Jurkat, Clone E6-1 (cell line): ENCODE data around the gene NMNAT2.
A peak's percentile ranks its signal among the peaks of the same experiment; 100 is the strongest.

ENCODE experiments used
- DNase-seq: peaks from one replicate; pipeline ENCODE4 v3.0.0-alpha.2; 2011; ENCODE audit warnings: low read depth, low spot score
- H3K4me3 ChIP-seq: 2 replicates; pipeline ENCODE4 v1.5.1; 2011; ENCODE audit warnings: mild to moderate bottlenecking, low read length, control low read depth, moderate library complexity

NMNAT2 gene

GRCh38 chr1:183296782-183297181 lies 121.4 kb downstream of the NMNAT2 start:
- H3K4me3 ChIP-seq, result no peak overlapping the region
- no peak for DNase-seq

- no peak overlapping the region for H3K4me3 ChIP-seq
- DNase-seq, result no peak
Measured at GRCh38 chr1:183295521-183295920, 122.7 kb downstream of the NMNAT2 start.

- no peak for DNase-seq
- H3K4me3 ChIP-seq, result no peak overlapping the region
Measured at GRCh38 chr1:183293876-183294275, 124.3 kb downstream of the NMNAT2 start.

- no peak overlapping the region for H3K4me3 ChIP-seq
- no peak for DNase-seq
Measured at GRCh38 chr1:183293241-183293640, 124.9 kb downstream of the NMNAT2 start.

- DNase-seq, result no peak
- H3K4me3 ChIP-seq, result no peak overlapping the region
Measured at GRCh38 chr1:183291802-183292514, 126.2 kb downstream of the NMNAT2 start.

GRCh38 chr1:183291216-183291762 lies 126.9 kb downstream of the NMNAT2 start:
- no peak overlapping the region for H3K4me3 ChIP-seq
- no peak for DNase-seq

GRCh38 chr1:183290628-183291027 lies 127.6 kb downstream of the NMNAT2 start:
- no peak overlapping the region for H3K4me3 ChIP-seq
- no peak for DNase-seq

- DNase-seq, result no peak
- H3K4me3 ChIP-seq, result no peak overlapping the region
Measured at GRCh38 chr1:183289051-183289496, 129.1 kb downstream of the NMNAT2 start.

GRCh38 chr1:183288583-183288982 lies 129.6 kb downstream of the NMNAT2 start:
- DNase-seq, result no peak
- H3K4me3 ChIP-seq, result no peak overlapping the region

- H3K4me3 ChIP-seq, result no peak overlapping the region
- DNase-seq, result no peak
Measured at GRCh38 chr1:183287191-183287675, 130.9 kb downstream of the NMNAT2 start.

- no peak for DNase-seq
- H3K4me3 ChIP-seq, result no peak overlapping the region
Measured at GRCh38 chr1:183285746-183286145, 132.4 kb downstream of the NMNAT2 start.

- DNase-seq, result no peak
- H3K4me3 ChIP-seq, result no peak overlapping the region
Measured at GRCh38 chr1:183285256-183285655, 132.9 kb downstream of the NMNAT2 start.

GRCh38 chr1:183284086-183284485 lies 134.1 kb downstream of the NMNAT2 start:
- H3K4me3 ChIP-seq, result no peak overlapping the region
- no peak for DNase-seq

GRCh38 chr1:183283286-183283685 lies 134.9 kb downstream of the NMNAT2 start:
- DNase-seq, result no peak
- H3K4me3 ChIP-seq, result no peak overlapping the region

GRCh38 chr1:183282101-183282855 lies 135.9 kb downstream of the NMNAT2 start:
- no peak for DNase-seq
- H3K4me3 ChIP-seq, result no peak overlapping the region

- DNase-seq, result peak; percentile 65
- no peak overlapping the region for H3K4me3 ChIP-seq
Measured at GRCh38 chr1:183281553-183282091, 136.6 kb downstream of the NMNAT2 start.

- no peak for DNase-seq
- H3K4me3 ChIP-seq, result no peak overlapping the region
Measured at GRCh38 chr1:183281039-183281438, 137.1 kb downstream of the NMNAT2 start.

GRCh38 chr1:183279835-183280234 lies 138.3 kb downstream of the NMNAT2 start:
- no peak for DNase-seq
- H3K4me3 ChIP-seq, result no peak overlapping the region

- DNase-seq, result no peak
- no peak overlapping the region for H3K4me3 ChIP-seq
Measured at GRCh38 chr1:183278739-183279591, 139.2 kb downstream of the NMNAT2 start.
